ENCODE results near the gene GNAL.

GNAL gene

DNA sequence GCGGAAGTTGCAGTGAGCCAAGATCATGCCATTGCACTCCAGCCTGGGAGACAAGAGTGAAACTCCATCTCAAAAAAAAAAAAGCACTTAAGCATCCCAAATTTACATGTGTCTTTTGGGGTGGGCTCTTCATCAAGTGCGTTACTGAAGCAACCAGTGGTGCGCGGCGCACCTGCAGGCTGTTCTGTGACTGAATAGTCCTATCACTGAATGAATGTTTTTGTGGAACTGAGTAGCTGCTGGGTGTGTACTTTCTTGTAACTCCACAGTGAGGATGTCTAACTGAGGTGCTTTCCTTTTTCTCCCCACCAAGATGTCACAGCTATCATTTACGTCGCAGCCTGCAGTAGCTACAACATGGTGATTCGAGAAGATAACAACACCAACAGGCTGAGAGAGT is 179.2 kb downstream of the GNAL start:
- no peak overlapping the region for H3K27ac Mint-ChIP-seq
- H3K4me3 Mint-ChIP-seq, result no peak overlapping the region
- no peaks in the 10 kb centered on the region for H3K9me3 Mint-ChIP-seq
- no peaks in the 10 kb centered on the region for H3K4me1 Mint-ChIP-seq
- H3K27me3 Mint-ChIP-seq, result no peaks in the 10 kb centered on the region
- no peaks in the 10 kb centered on the region for H3K36me3 Mint-ChIP-seq

DNA sequence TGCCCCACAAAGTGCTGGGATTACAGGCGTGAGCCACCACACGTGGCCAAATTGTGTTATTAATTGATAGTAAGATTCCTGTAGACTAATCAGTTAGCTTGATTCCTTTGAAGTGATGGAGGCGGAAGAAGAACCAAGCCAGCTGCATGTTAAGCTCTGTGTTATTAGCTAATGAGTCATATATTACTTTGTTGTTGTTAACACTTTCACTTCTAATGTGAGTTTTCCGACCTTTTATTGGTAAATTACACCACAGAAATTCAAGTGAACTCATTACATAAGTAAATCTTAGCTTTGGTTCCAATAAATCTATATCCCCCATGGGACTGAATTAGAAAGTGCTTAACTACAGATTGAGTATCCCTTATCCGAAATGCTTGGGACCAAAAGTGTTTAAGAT is 182.4 kb downstream of the GNAL start:
- Mint-ChIP-seq H3K27me3 (no peaks in the 10 kb centered on the region), H3K4me1 (no peaks in the 10 kb centered on the region)

DNA sequence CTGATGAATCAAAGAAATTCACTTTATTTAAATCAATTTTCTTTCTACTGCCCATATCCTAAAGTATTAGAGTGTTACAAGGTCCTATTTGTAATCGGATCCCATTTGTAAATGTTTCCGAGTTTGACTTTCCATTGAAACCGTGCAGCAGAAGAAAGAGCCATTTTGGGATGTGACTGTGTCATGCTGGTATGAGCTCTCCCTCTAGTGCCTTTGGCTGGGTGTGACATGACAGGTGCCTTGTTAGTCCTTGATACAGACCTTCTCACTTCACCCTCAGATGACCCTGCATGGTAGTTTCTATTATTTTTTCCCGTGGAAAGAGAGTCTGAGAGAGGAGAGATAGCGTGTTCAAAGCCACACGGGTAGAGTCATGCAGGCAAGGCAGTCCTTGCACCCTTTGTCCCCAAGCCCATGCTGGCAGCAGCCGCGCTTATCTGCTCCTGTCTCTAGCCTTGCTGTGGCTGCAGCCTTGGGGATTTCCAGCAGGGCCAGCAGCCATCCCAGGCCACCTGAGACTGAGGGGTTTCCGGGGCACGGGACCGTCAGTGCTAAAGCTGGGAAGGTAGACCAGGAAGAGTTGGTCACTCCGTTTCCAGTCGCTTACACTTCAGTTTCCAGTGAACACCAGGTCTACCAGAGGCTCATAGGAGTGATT is 183.5 kb downstream of the GNAL start:
- no peaks in the 10 kb centered on the region for H3K9me3 Mint-ChIP-seq

More for the DNA sequence above, 182.4 kb downstream of the GNAL start:
- H3K9me3 Mint-ChIP-seq, result no peaks in the 10 kb centered on the region
- H3K27ac Mint-ChIP-seq, result no peak overlapping the region
- peaks cover 1% of the 10 kb centered on the region for H3K36me3 Mint-ChIP-seq
- no peak overlapping the region for H3K4me3 Mint-ChIP-seq

DNA sequence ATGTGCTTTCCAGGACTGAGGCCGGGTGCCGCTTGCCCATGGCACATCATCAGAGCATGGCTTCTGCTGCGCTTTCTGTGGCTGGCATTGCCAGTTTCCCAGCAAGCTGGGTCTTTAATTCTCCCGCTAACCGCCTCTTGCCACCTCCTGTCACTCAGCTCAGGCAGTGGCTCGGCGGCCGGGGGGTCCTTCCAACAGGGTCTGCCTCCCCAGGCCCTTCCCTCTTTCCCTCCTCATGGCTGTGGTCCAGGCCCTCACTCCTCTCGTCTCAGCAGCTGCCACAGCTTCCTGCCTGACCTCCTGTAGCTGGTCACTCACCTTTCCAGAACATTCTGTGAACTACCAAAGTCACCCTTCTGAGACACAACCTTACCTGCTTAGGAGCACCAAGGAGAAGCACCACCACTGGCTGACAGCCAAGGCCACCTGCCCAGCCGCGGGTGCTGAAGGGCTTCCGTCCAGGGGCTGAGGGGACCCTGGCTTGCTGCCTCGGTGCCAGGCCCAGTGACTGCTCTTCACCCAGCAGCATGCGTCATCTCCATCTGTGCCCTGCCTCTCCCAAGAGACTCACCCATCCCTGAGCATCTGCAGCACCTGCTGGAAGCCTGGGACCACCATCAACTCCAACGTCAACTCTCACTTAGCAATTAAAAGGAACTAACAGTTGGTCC is 184.7 kb downstream of the GNAL start:
- H3K27ac Mint-ChIP-seq, result no peak overlapping the region
- H3K4me3 Mint-ChIP-seq, result no peak overlapping the region
- peaks cover 1% of the 10 kb centered on the region for H3K36me3 Mint-ChIP-seq
- H3K9me3 Mint-ChIP-seq, result no peaks in the 10 kb centered on the region
- no peaks in the 10 kb centered on the region for H3K27me3 Mint-ChIP-seq
- H3K4me1 Mint-ChIP-seq, result no peaks in the 10 kb centered on the region

More for the DNA sequence above, 183.5 kb downstream of the GNAL start:
- H3K4me3 Mint-ChIP-seq, result no peak overlapping the region
- no peaks in the 10 kb centered on the region for H3K4me1 Mint-ChIP-seq
- no peaks in the 10 kb centered on the region for H3K27me3 Mint-ChIP-seq
- H3K27ac Mint-ChIP-seq, result no peak overlapping the region
- H3K36me3 Mint-ChIP-seq, result peaks cover 1% of the 10 kb centered on the region

DNA sequence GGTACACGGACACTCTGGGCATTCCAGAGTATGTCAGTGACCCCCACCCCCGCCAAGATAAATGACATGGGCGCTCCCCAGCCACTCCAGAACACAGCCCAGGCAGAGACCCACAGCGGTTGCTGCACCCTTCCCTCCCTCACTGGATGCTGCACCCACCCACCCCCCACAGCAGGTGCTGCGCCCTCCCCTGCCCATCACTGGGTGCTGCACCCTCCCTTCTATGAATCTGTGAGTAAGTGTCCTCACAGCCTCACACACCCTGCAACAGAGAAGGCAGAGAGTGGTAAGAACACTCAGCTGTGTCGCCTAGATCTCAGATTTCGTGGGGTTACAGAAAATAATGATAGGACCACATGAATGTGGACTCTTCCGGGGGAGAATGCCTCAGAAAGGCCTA is 185.6 kb downstream of the GNAL start:
- no peaks in the 10 kb centered on the region for H3K4me1 Mint-ChIP-seq
- H3K4me3 Mint-ChIP-seq, result no peak overlapping the region
- no peak overlapping the region for H3K27ac Mint-ChIP-seq
- H3K27me3 Mint-ChIP-seq, result no peaks in the 10 kb centered on the region
- no peaks in the 10 kb centered on the region for H3K9me3 Mint-ChIP-seq
- peaks cover 1% of the 10 kb centered on the region for H3K36me3 Mint-ChIP-seq

DNA sequence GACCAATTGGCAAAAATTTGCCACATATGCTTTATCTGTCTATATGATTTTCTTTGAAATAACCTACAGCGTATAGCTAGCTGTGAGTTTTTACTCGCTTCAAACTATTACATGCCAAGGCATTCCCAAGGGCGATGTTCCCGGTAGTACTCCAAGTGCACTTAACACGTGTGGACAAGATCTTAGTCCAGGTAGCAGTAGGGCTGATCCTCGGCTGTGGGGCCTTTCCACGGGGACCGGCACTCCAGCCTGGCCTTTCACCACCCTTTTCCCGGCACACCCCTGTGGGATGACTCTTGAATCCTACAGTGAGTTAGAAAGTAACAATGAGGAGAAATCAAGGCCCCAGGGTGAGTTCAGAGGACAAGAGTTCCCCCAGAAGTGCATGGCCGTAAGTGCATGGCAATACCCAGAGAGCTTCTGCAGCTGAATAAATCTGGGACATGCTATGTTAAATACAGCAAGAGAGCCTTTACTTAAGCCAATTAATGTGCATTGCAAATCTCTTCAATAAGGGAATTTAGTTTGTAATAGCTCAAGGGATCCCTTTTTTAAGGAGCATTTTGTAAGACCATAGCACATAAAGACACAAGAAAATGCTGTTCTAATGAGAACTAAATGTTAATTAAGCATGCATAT is 188.6 kb downstream of the GNAL start:
- Mint-ChIP-seq H3K4me1 (no peaks in the 10 kb centered on the region), H3K4me3 (no peak overlapping the region), H3K27me3 (no peaks in the 10 kb centered on the region), H3K36me3 (peaks cover 1% of the 10 kb centered on the region), H3K27ac (no peak overlapping the region), H3K9me3 (no peaks in the 10 kb centered on the region)

DNA sequence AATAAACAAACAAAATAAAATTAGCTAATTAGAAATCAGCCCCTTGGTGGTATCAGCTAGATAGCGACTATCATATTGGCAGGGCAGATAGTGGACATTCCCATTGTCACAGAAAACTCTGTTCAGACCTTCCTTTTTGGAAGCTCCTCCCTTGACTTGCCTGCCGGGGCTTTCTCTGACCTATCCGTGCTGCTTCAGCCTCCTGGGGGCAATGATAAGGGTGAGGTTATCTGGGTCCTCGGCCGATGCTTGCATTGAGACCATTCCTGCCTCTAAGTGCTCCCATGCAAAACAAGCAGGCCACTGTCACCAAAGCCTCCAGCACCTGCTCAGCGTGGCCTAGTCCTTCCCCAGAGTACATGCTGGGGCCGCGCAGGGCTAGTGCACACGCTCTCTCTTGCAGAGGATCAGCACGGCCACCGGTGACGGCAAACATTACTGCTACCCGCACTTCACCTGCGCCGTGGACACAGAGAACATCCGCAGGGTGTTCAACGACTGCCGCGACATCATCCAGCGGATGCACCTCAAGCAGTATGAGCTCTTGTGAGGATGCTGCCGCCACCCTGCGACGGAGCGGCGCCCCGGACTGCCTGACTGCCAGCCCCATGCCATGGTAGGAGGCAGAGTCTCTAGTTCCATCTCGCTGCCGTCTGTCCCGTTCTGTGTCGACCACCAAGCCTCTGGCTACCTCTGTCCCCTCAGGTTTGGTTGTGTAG is 191.7 kb downstream of the GNAL start:
- Mint-ChIP-seq H3K9me3 (no peaks in the 10 kb centered on the region), H3K4me3 (no peak overlapping the region), H3K4me1 (no peaks in the 10 kb centered on the region), H3K27ac (no peak overlapping the region), H3K27me3 (no peaks in the 10 kb centered on the region), H3K36me3 (peaks cover 4% of the 10 kb centered on the region)

DNA sequence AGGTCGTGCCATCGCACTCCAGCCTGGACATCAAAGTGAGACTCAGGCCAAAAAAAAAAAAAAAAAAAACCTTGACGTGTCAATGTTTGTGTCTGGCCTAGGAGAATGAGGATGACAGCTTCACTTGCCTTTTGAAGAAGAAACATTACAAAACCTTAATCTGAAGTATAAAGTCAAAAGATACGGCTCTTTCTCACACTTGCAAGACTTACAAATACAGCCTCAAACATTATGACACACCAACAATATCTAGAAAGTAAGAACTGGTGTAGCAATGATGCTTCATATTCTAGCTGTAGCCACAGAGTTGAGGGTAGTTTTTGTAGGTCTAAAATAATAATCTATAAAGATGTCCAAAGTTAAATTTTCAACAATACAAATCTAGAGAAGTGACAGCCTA is 193.6 kb downstream of the GNAL start:
- no peak overlapping the region for H3K27ac Mint-ChIP-seq
- H3K27me3 Mint-ChIP-seq, result no peaks in the 10 kb centered on the region
- no peaks in the 10 kb centered on the region for H3K9me3 Mint-ChIP-seq
- H3K36me3 Mint-ChIP-seq, result peaks cover 2% of the 10 kb centered on the region
- H3K4me3 Mint-ChIP-seq, result no peak overlapping the region
- H3K4me1 Mint-ChIP-seq, result no peaks in the 10 kb centered on the region

DNA sequence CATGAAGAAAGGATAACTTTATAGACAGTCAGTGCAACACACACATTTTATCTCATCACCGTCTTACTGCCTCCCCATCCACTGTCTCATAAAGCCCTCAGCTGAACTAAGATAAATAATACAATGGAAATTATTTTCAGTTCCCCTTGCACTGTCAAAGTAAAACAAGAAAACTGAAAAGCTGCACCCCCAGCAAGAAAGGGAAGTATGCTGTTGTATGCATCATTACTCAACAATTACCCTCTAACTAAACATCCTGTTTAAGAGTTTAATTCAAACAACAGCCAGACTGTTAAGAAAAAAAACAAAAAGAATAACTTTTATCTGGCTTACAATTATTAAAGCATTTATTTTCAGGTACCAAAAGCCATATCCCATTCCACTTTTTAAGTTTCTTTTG is 194.1 kb downstream of the GNAL start:
- H3K9me3 Mint-ChIP-seq, result no peaks in the 10 kb centered on the region
- no peak overlapping the region for H3K4me3 Mint-ChIP-seq
- H3K27ac Mint-ChIP-seq, result no peak overlapping the region
- no peaks in the 10 kb centered on the region for H3K27me3 Mint-ChIP-seq
- H3K4me1 Mint-ChIP-seq, result no peaks in the 10 kb centered on the region
- peaks cover 2% of the 10 kb centered on the region for H3K36me3 Mint-ChIP-seq

DNA sequence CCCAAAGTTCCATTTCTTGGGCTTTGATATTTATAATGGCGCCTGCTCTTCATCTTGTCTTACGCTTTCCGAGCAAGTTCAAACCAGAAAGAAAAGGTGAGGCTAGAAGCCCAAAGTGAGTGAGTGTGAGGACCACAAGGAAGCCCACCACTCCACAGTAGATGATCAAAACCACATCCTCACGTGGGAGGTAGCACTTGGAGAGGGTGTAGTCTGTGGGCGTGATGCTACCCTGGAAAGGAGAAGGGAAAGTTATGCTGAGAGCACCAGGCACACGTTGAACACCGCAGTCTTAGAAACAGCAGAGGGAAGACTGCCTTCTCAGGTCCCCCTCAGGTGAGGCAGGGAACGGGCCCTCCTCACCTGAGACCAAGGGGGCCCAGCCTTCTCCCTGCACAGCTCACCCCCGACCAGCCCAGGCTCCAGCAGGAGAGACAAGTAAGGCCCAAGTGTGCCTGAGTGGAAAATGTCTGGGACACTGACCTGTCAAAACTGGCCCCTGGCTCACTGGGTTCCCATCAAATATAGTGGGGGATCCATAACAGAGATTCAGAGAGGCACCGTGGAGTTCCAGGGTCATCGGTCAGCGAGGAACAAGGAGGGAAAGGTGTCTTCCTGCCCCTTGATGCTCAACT is 195.4 kb downstream of the GNAL start:
- Mint-ChIP-seq H3K27ac (no peak overlapping the region), H3K4me1 (no peaks in the 10 kb centered on the region), H3K9me3 (no peaks in the 10 kb centered on the region), H3K36me3 (peaks cover 2% of the 10 kb centered on the region), H3K27me3 (no peaks in the 10 kb centered on the region), H3K4me3 (no peak overlapping the region)

DNA sequence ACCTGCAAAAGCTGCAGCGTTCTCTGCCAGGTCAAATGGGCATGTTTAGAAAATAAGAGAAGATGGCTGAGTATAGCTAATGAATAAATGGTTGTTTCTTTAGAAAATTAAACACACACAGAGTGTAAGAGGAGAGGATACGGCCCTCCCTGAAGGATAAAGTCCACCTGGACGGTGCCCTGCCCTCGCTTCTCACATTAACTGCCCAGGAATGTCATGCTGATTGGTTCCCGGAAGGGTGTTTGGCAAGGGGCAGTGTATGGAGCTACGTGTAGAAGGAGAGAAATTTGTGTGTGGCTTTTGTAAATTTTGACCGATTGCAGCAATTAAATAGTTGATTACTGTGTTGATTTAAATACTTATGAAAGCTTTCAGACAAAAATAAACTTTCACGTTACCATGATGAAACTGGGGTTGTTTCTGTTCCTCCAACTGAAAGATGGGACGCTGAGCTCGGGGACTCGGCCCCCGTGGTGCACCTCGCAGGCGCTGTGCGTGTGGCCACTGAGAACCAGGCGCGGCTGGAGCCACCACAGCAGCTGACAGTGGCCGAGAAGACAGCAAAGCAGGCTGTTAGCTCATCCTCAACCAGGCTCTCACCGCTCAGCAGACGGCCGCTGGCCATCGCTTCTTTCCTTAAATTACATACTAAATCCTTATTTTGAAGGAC is 196.3 kb downstream of the GNAL start:
- Mint-ChIP-seq H3K36me3 (peaks cover 2% of the 10 kb centered on the region), H3K27me3 (no peaks in the 10 kb centered on the region), H3K4me1 (no peaks in the 10 kb centered on the region), H3K9me3 (no peaks in the 10 kb centered on the region), H3K27ac (no peak overlapping the region), H3K4me3 (no peak overlapping the region)

DNA sequence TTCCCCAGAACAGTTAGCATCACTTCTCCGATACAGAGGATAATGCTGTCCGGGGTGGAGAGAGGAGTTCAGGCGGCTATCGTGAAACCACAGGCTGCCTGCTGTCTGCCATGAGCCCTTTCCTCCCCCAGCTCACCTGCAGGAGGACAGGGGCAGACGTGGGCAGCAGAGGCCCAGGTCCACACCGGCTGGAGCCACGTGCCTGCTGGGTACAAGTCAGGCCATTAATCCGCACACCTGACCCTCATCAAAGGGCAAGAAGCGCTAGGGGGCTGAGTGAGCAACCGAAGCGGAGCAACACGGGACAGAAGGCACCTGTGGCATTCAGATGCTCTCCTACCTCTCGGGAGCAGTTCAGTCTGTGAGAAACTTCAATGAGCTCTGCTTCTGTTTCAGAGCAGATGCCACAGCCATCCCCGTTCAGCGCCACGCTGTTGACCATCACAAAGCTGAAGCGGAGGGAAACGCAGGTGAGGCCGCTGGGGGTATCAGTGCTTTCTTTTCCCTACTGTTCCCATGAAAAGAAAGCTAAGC is 197.6 kb downstream of the GNAL start:
- H3K4me1 Mint-ChIP-seq, result no peaks in the 10 kb centered on the region
- H3K4me3 Mint-ChIP-seq, result no peak overlapping the region
- no peak overlapping the region for H3K27ac Mint-ChIP-seq
- peaks cover 4% of the 10 kb centered on the region for H3K36me3 Mint-ChIP-seq
- no peaks in the 10 kb centered on the region for H3K27me3 Mint-ChIP-seq
- H3K9me3 Mint-ChIP-seq, result no peaks in the 10 kb centered on the region

DNA sequence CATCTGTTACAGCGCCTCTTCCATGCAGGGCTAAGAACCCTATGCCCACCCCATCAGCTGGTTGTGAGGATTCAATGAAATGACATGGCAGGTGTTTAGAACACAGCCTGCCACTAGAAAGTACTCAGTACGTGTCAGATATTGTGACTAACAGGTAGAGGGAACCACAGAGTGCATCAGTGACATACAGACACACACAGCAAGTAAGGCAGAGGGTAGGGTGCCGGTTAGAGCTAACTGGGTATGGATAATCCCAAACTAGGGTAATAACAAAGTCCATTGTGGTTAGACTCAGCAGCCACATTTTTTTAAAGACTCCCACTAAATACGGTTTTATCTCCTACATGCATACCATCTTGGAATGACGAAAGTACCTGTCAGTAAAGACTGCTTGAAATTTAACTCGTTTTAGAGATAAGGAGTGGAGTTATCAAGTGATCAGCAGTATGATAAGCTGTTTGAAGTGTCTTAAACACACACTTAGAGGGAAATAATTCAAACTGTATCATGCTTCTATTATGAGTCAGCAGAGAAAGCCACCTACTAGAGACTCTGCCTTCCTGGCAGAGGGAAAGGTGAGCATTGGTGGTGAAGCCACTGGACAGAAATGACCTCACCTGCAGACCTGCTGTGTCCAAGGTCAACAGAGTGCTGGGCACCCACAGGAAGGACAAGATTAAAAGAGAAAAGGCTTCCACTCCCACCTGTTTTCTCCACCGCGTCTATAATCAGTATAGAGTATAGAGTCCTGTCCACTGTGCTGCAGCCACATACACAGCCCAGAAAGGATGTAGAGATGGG is 198.5 kb downstream of the GNAL start:
- Mint-ChIP-seq H3K36me3 (peaks cover 4% of the 10 kb centered on the region), H3K9me3 (no peaks in the 10 kb centered on the region), H3K4me1 (no peaks in the 10 kb centered on the region), H3K4me3 (no peak overlapping the region), H3K27me3 (no peaks in the 10 kb centered on the region), H3K27ac (no peak overlapping the region)

DNA sequence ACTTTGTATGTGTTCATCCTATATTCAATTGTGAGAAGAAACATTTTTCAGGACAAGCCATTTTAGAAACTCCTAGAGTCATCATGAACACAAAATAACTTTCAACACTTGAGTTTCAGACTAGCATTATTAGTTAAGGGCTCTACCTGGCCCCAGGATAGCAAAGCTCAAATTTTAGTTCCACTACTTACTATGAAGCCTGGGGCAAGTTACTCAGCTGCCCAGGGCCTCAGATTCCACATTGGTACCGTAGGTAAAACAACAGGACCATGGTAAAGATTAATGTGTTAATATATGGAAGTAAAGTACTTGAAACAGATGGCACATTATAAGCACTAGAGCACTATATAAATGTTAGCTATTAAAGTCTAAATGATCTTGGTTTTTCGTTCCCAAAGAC is 199.7 kb downstream of the GNAL start:
- no peaks in the 10 kb centered on the region for H3K27me3 Mint-ChIP-seq
- H3K4me3 Mint-ChIP-seq, result no peak overlapping the region
- H3K4me1 Mint-ChIP-seq, result peaks cover 2% of the 10 kb centered on the region
- no peak overlapping the region for H3K27ac Mint-ChIP-seq
- peaks cover 6% of the 10 kb centered on the region for H3K36me3 Mint-ChIP-seq
- H3K9me3 Mint-ChIP-seq, result no peaks in the 10 kb centered on the region
